ENCODE results near the gene ADO. TPM values are rescaled to one million over a fixed set of nuclear protein-coding genes. Genes with fewer than 3 reads are reported as not detected.

Gene ADO
- total and polyA plus RNA-seq, 10 of the 15 experiments (the other 5 are each of a cell fraction or from before 2014, with no cell fraction given), result 4.3 to 44.6 (median 18.7) TPM

DNA sequence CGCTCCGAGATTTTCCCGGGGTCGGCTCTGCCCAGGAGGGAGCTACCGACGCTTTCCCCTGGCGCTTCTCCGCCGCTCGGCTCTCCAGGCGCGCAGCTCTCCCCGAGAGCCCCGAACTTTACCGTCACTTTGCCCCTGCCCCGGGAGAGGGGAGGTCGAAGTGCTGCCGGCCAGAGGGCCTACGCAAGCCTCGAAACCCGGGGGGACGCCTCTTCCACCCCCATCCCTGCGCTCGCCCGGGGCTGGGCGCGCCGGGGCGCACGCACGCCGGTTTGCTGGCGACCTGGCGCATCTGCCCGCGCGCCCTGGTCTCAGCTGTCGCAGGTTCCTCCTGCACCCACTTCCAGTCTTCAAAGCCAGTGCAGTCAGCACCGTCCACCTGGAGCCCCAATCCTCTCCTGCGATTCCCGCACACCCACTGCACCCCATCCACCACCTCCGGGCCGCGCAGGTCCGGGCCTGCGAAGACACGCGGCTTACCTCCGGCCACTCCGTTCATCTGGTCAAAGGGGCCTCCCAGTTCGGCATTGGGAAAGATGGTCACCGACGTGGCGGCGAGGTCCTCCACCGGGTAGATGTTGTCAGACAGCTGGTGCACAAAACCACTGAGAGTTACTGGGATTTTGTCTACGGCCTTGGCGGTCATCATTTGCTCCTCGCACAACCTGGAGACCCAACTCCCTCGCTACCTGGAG is 11.0 kb downstream of the ADO start:
- no peaks in the 10 kb centered on the region for H4K20me1 ChIP-seq (ENCODE audit: control insufficient read depth, insufficient read depth)
- RAD21 ChIA-PET (ENCODE audit: unreplicated experiment), result interaction anchor here (1.0 to 6.5 kb wide), 25 partner anchors 9 to 342 kb away, joined by 3 to 132 read pairs (median 13); partner anchors contain the start of gene ADO
- intact Hi-C loops (cut with micrococcal nuclease; ENCODE audit: unreplicated experiment), result loop anchor here (1.0 to 5.0 kb wide), 7 partner anchors 37 to 378 kb away; no protein-coding TSS in a partner anchor
- SMC1A ChIA-PET (ENCODE audit: uncharacterized antibody, unreplicated experiment), result interaction anchor here (1.0 to 7.9 kb wide), 27 partner anchors 9 to 323 kb away, joined by 3 to 131 read pairs (median 8); partner anchors contain the start of gene ADO
- H3K4me1 ChIP-seq (ENCODE audit: control insufficient read depth, insufficient read depth, low read length), result peaks cover 23% of the 10 kb centered on the region
- peaks cover 1 to 8% of the 10 kb centered on the region in 2 experiments; a peak in 3 of 4 replicates for H3K27me3 ChIP-seq (replicated peaks in 1 of 2; ENCODE audit: control insufficient read depth in 2 of 2, insufficient read depth in 2 of 2, low read length in 1 of 2)
- under 1% methylated on average over 59 of the region's 60 CpGs for WGBS (ENCODE audit: insufficient coverage, insufficient replicate concordance, low lambda C conversion rate, missing lambda C conversion rate)
- ATAC-seq (no peak; the same call in 2 of the 3 replicates), FAIRE-seq (no peak), DNase-seq (ENCODE audit: low read depth, low spot score) (no peak)
- H3K9ac ChIP-seq (ENCODE audit: control insufficient read depth, insufficient read depth, low read length), result peak overlapping the region; percentile 73
- TSS peak; percentile 93 for BruUV-seq (replicated peaks)
- no peaks in the 10 kb centered on the region; a peak in 1 of 4 replicates for H3K36me3 ChIP-seq (ENCODE audit: control insufficient read depth in 2 of 2, insufficient read depth in 2 of 2, low read length in 1 of 2)
- in situ Hi-C loops (cut with MboI), result no loop called here
- H3K27ac ChIP-seq (ENCODE audit: control insufficient read depth, insufficient read depth), result peak overlapping the region; percentile 72
- POLR2A ChIA-PET, result interaction anchor here (0.9 to 6.5 kb wide), 18 partner anchors 10 to 289 kb away, joined by 3 to 46 read pairs (median 5); partner anchors contain the start of gene ADO
- H3K79me2 ChIP-seq (ENCODE audit: control insufficient read depth, insufficient read depth, low read length), result peaks cover 29% of the 10 kb centered on the region
- H3K4me2 ChIP-seq (ENCODE audit: control insufficient read depth, insufficient read depth), result peak overlapping the region; percentile 100
- peak overlapping the region; percentile 56; the same call in 1 of the 2 replicates for H2AFZ ChIP-seq (ENCODE audit: control insufficient read depth, low read depth, low read length)
- no peaks in the 10 kb centered on the region; the same call in 2 of the 3 replicates for H3K9me3 ChIP-seq (replicated peaks; ENCODE audit: control insufficient read depth, insufficient read depth, low read length)
- peak overlapping the region; percentile 71 for H3K4me3 ChIP-seq
- CTCF ChIA-PET, result interaction anchor here (0.7 to 7.5 kb wide), 20 partner anchors 8 to 221 kb away, joined by 3 to 123 read pairs (median 6); no protein-coding TSS in a partner anchor
- TF ChIP-seq JUNB (IDR thresholded peaks at IDR 0.05), result no peak
- no peak for TF ChIP-seq SP1 (IDR thresholded peaks at IDR 0.05; ENCODE audit: low read depth, low read length)
- no peak for TF ChIP-seq SUZ12 (IDR thresholded peaks at IDR 0.05; ENCODE audit: unreplicated experiment)
- no peak for TF ChIP-seq SRF (IDR thresholded peaks at IDR 0.05; ENCODE audit: low read depth in 2 of 2, low read length in 2 of 2)
- no peak for TF ChIP-seq CEBPB (IDR thresholded peaks at IDR 0.05; ENCODE audit: borderline replicate concordance in 1 of 2, low read depth in 2 of 2, low read length in 2 of 2)
- no peak for TF ChIP-seq POLR2AphosphoS2 (IDR thresholded peaks at IDR 0.05; ENCODE audit: low read depth, low read length)
- TF ChIP-seq IKZF2 (IDR thresholded peaks at IDR 0.05), result peak in 1 of 2 experiments; percentile 6; a peak in 1 of 4 replicates
- no peak for TF ChIP-seq MYC (IDR thresholded peaks at IDR 0.05; ENCODE audit: insufficient read depth, insufficient read length, insufficient replicate concordance, low read length, severe bottlenecking)
- 0 out of 2 replicates have a peak, but pooled peaks have one; percentile 44 for TF ChIP-seq IKZF1 (conservative IDR thresholded peaks at IDR 0.05)
- 0 out of 2 replicates have a peak, but pooled peaks have one; percentile 30 for TF ChIP-seq NBN (IDR thresholded peaks at IDR 0.05)
- TF ChIP-seq RUNX3 (IDR thresholded peaks at IDR 0.05; ENCODE audit: low read length), result peak; percentile 16; the same call in 1 of the 2 replicates
- no peak for TF ChIP-seq NRF1 (conservative IDR thresholded peaks at IDR 0.05; ENCODE audit: low read depth, low read length)
- TF ChIP-seq, protein P1, sequence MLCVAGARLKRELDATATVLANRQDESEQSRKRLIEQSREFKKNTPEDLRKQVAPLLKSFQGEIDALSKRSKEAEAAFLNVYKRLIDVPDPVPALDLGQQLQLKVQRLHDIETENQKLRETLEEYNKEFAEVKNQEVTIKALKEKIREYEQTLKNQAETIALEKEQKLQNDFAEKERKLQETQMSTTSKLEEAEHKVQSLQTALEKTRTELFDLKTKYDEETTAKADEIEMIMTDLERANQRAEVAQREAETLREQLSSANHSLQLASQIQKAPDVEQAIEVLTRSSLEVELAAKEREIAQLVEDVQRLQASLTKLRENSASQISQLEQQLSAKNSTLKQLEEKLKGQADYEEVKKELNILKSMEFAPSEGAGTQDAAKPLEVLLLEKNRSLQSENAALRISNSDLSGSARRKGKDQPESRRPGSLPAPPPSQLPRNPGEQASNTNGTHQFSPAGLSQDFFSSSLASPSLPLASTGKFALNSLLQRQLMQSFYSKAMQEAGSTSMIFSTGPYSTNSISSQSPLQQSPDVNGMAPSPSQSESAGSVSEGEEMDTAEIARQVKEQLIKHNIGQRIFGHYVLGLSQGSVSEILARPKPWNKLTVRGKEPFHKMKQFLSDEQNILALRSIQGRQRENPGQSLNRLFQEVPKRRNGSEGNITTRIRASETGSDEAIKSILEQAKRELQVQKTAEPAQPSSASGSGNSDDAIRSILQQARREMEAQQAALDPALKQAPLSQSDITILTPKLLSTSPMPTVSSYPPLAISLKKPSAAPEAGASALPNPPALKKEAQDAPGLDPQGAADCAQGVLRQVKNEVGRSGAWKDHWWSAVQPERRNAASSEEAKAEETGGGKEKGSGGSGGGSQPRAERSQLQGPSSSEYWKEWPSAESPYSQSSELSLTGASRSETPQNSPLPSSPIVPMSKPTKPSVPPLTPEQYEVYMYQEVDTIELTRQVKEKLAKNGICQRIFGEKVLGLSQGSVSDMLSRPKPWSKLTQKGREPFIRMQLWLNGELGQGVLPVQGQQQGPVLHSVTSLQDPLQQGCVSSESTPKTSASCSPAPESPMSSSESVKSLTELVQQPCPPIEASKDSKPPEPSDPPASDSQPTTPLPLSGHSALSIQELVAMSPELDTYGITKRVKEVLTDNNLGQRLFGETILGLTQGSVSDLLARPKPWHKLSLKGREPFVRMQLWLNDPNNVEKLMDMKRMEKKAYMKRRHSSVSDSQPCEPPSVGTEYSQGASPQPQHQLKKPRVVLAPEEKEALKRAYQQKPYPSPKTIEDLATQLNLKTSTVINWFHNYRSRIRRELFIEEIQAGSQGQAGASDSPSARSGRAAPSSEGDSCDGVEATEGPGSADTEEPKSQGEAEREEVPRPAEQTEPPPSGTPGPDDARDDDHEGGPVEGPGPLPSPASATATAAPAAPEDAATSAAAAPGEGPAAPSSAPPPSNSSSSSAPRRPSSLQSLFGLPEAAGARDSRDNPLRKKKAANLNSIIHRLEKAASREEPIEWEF (IDR thresholded peaks at IDR 0.05; ENCODE audit: insufficient replicate concordance, low read depth, low read length), result no peak
- TF ChIP-seq, protein P2, sequence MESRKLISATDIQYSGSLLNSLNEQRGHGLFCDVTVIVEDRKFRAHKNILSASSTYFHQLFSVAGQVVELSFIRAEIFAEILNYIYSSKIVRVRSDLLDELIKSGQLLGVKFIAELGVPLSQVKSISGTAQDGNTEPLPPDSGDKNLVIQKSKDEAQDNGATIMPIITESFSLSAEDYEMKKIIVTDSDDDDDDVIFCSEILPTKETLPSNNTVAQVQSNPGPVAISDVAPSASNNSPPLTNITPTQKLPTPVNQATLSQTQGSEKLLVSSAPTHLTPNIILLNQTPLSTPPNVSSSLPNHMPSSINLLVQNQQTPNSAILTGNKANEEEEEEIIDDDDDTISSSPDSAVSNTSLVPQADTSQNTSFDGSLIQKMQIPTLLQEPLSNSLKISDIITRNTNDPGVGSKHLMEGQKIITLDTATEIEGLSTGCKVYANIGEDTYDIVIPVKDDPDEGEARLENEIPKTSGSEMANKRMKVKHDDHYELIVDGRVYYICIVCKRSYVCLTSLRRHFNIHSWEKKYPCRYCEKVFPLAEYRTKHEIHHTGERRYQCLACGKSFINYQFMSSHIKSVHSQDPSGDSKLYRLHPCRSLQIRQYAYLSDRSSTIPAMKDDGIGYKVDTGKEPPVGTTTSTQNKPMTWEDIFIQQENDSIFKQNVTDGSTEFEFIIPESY (IDR thresholded peaks at IDR 0.05), result no peak
- no peak for TF ChIP-seq RAD21 (IDR thresholded peaks at IDR 0.05; ENCODE audit: insufficient read depth, low read depth, low read length)
- TF ChIP-seq KDM1A (IDR thresholded peaks at IDR 0.05; ENCODE audit: borderline replicate concordance), result no peak
- TF ChIP-seq HDAC2 (IDR thresholded peaks at IDR 0.05), result peak; percentile 91; the same call in 1 of the 2 replicates
